HL-60 (cell line): ENCODE measurements around the gene NDUFA3.

Experiments
- DNase-seq, 2 experiments: peaks; one replicate each; pipeline ENCODE4 v3.0.0-alpha.2; 2010 to 2020; ENCODE audit warnings: low read depth in 1 of 2, low spot score in 1 of 2
- H3K27ac ChIP-seq: fragments of 250-450 bp; sonication (Bioruptor Pico); replicated peaks from 2 replicates; pipeline ENCODE4 v1.5.1; 2020; ENCODE audit warnings: mild to moderate bottlenecking, moderate library complexity
- H3K27me3 ChIP-seq: fragments of 250-450 bp; sonication (Bioruptor Pico); 2 replicates; pipeline ENCODE4 v1.5.1; 2021; ENCODE audit warnings: mild to moderate bottlenecking, moderate library complexity; ENCODE audit not compliant: insufficient read depth, poor library complexity, severe bottlenecking
- H3K4me3 ChIP-seq: replicated peaks from 2 replicates; pipeline ENCODE4 v1.5.1; 2011; ENCODE audit warnings: mild to moderate bottlenecking, control low read depth, low read length; ENCODE audit not compliant: insufficient read depth
- GABPA ChIP-seq: IDR thresholded peaks from 2 replicates; pipeline ENCODE4 v1.6.1; 2012; ENCODE audit warnings: low read depth
- POLR2AphosphoS5 ChIP-seq: IDR thresholded peaks from 2 replicates; pipeline ENCODE4 v1.6.1; 2012; ENCODE audit warnings: low read depth
- REST ChIP-seq: IDR thresholded peaks from 2 replicates; pipeline ENCODE4 v1.6.1; 2012; ENCODE audit warnings: low read depth; ENCODE audit not compliant: insufficient replicate concordance
- SPI1 ChIP-seq: IDR thresholded peaks from 2 replicates; pipeline ENCODE4 v1.6.1; 2012; ENCODE audit warnings: low read depth, mild to moderate bottlenecking, borderline replicate concordance
- TF ChIP-seq, protein P1 (sequence below): IDR thresholded peaks from one replicate; pipeline ENCODE4 v1.5.1; 2011; ENCODE audit warnings: low read length, control low read depth, inconsistent platforms; ENCODE audit not compliant: insufficient read depth

NDUFA3 gene

DNA sequence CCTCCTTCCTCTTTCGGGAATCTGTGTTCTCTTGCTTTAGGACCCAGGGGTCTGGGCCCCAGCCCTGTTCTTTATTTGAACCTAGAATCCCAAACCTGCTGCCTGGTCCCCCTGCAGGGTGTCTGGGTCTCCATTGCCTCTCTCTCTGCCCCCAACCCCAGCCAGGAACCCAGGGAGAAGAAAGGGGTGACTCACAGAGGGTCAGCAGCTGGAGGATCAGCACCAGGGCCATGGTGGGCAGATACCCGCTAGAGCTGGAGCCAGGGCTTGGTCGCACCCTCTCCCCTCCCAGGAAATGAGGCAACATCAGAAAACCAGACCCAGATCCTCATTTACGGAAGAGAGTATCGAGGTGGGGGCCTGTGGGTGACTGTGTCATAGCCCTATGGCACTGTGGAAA is 2.1 kb upstream of the NDUFA3 start, which contains the start of gene OSCAR:
Gene OSCAR, minus strand, starts transcription at position 243 of the 400 bp plus-strand sequence. Its CDS starts 11 bp downstream, at position 232.
- TF ChIP-seq POLR2AphosphoS5 (peak; percentile 75; the same call in 1 of the 2 replicates), GABPA (no peak), SPI1 (peak; percentile 81; the same call in 1 of the 2 replicates)
- Histone ChIP-seq H3K27ac (peak within 1 kb of the TSS; percentile 78), H3K27me3 (no peaks in the 10 kb centered on the region), H3K4me3 (peak within 1 kb of the TSS; percentile 49)
- peak in 1 of 2 experiments; percentile 90 for DNase-seq

DNA sequence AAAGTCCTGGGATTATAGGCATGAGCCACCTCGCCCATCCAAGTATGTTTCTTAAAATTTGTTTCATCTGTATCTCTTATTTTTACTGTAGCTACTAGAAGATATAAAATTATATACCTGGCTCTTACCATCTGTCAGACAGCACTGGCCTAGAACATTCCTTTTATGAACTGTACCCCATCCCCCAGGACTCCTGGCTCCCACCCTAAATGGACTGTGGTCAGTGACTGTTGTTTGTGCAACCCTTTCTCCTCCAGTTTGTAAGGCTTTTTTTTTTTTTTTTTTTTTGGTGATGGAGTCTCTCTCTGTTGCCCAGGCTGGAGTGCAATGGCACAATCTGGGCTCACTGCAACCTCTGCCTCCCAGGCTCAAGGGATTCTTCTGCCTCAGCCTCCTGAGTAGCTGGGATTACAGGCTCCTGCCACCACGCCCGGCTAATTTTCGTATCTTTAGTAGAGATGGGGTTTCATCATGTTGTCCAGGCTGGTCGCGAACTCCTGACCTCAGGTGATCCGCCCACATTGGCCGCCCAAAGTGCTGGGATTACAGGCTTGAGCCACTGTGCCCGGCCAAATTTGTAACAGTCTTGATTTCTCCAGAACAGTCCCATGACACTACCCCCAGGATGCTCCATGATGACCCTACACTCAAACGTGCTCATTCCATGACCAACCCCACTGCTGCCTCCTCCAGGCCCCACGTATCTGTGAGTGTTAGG is 2.5 kb downstream of the NDUFA3 start:
- no peak overlapping the region for H3K27ac ChIP-seq
- TF ChIP-seq, protein P1, sequence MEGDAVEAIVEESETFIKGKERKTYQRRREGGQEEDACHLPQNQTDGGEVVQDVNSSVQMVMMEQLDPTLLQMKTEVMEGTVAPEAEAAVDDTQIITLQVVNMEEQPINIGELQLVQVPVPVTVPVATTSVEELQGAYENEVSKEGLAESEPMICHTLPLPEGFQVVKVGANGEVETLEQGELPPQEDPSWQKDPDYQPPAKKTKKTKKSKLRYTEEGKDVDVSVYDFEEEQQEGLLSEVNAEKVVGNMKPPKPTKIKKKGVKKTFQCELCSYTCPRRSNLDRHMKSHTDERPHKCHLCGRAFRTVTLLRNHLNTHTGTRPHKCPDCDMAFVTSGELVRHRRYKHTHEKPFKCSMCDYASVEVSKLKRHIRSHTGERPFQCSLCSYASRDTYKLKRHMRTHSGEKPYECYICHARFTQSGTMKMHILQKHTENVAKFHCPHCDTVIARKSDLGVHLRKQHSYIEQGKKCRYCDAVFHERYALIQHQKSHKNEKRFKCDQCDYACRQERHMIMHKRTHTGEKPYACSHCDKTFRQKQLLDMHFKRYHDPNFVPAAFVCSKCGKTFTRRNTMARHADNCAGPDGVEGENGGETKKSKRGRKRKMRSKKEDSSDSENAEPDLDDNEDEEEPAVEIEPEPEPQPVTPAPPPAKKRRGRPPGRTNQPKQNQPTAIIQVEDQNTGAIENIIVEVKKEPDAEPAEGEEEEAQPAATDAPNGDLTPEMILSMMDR, result no peak
- TF ChIP-seq POLR2AphosphoS5 (no peak), REST (no peak), GABPA (no peak)
- H3K27me3 ChIP-seq, result no peaks in the 10 kb centered on the region
- H3K4me3 ChIP-seq, result no peak overlapping the region
- no peak for DNase-seq

DNA sequence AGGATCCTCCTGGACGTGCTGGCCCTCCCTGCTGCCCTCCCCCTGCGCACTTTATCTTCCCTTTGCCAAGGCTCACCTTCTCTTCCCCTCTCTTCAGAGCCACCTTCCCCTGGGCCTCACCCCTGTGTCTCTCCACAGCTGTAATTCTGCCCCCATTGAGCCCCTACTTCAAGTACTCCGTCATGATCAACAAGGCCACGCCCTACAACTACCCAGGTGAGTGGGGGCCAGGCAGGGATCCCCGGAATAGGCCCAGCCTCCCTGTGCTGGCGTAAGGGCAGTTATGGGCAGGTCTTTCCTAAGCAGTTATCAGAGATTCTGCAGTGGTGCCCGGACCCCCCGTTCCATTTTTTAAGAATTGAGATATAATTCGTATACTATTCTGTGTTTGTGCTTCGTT is 3.1 kb downstream of the NDUFA3 start:
- no peak for DNase-seq

More for the DNA sequence above, 3.1 kb downstream of the NDUFA3 start:
- no peak overlapping the region for H3K4me3 ChIP-seq
- no peak overlapping the region for H3K27ac ChIP-seq
- TF ChIP-seq GABPA (no peak), REST (no peak), SPI1 (no peak), POLR2AphosphoS5 (no peak)
- TF ChIP-seq, protein P1, result no peak
- H3K27me3 ChIP-seq, result no peaks in the 10 kb centered on the region
